ENCODE data around the gene OR10G8. TPM values are rescaled to one million over a fixed set of nuclear protein-coding genes. Genes with fewer than 3 reads are reported as not detected.

The OR10G8 gene
- total RNA-seq, 1 experiment from 2014 or later, result not detected

GRCh38 chr11:124069429-124070401, 43.1 kb downstream of the OR10G8 start:
- Histone ChIP-seq H3K9me2 (ENCODE audit: insufficient read depth) (no peaks in the 10 kb centered on the region), H3K4me2 (0 out of 2 replicates have a peak overlapping the region, but pooled peaks have one; percentile 15), H3K9me3 (ENCODE audit: insufficient read depth, low read depth) (no peaks in the 10 kb centered on the region), H3K79me2 (ENCODE audit: low read depth) (no peaks in the 10 kb centered on the region), H3F3A (ENCODE audit: insufficient read depth, low read depth) (no peaks in the 10 kb centered on the region), H3K4me1 (replicated peaks; ENCODE audit: insufficient read depth) (no peaks in the 10 kb centered on the region), H3K27me3 (ENCODE audit: insufficient read depth, low read depth) (peaks cover 10% of the 10 kb centered on the region; the same call in 1 of the 2 replicates), H3K27ac (no peak overlapping the region), H4K20me1 (ENCODE audit: insufficient read depth) (no peaks in the 10 kb centered on the region), H3K36me3 (ENCODE audit: low read depth) (no peaks in the 10 kb centered on the region), H3K4me3 (no peak overlapping the region), H2AFZ (no peak overlapping the region)
- peak; percentile 52; the same call in 1 of the 2 replicates for TF ChIP-seq CTCF (conservative IDR thresholded peaks at IDR 0.05)
- TF ChIP-seq EZH2 (IDR thresholded peaks at IDR 0.05; ENCODE audit: low read depth), result no peak
- BruUV-seq (replicated peaks), result no TSS peak
- intact Hi-C loops (cut with micrococcal nuclease; ENCODE audit: unreplicated experiment), result loop anchor here (5.0 kb wide), 2 partner anchors 518 to 768 kb away; no protein-coding TSS in a partner anchor
- DNase-seq, result peak in 1 of 2 experiments; percentile 17
- POLR2A ChIA-PET (ENCODE audit: unreplicated experiment), result interaction anchor here (0.8 kb wide), 1 partner anchor 8 kb away, joined by 8 read pairs; no protein-coding TSS in a partner anchor
- CTCF ChIA-PET, result interaction anchor here (0.8 kb wide), 1 partner anchor 333 kb away, joined by 4 read pairs; no protein-coding TSS in a partner anchor

- POLR2A ChIA-PET (ENCODE audit: unreplicated experiment), result no interaction called here
- H3K36me3 ChIP-seq (ENCODE audit: low read depth), result no peaks in the 10 kb centered on the region
- H3K9me2 ChIP-seq (ENCODE audit: insufficient read depth), result no peaks in the 10 kb centered on the region
- H3K4me2 ChIP-seq, result no peak overlapping the region
- no peaks in the 10 kb centered on the region for H3K79me2 ChIP-seq (ENCODE audit: low read depth)
- peak in 1 of 2 experiments; percentile 45 for DNase-seq
- no TSS peak for BruUV-seq (replicated peaks)
- CTCF ChIA-PET, result interaction anchor here (0.6 to 1.5 kb wide), 3 partner anchors 124 to 514 kb away, joined by 3 to 4 read pairs (median 3); no protein-coding TSS in a partner anchor
- no peak overlapping the region for H3K27ac ChIP-seq
- intact Hi-C loops (cut with micrococcal nuclease; ENCODE audit: unreplicated experiment), result loop anchor here (1.0 to 5.0 kb wide), 3 partner anchors 124 to 766 kb away; no protein-coding TSS in a partner anchor
- no peak overlapping the region for H2AFZ ChIP-seq
- H3K27me3 ChIP-seq (ENCODE audit: insufficient read depth, low read depth), result peaks cover 24% of the 10 kb centered on the region; the same call in 1 of the 2 replicates
- no peaks in the 10 kb centered on the region for H3F3A ChIP-seq (ENCODE audit: insufficient read depth, low read depth)
- no peak overlapping the region for H3K4me3 ChIP-seq
- no peak for TF ChIP-seq EZH2 (IDR thresholded peaks at IDR 0.05; ENCODE audit: low read depth)
- peak; percentile 85 for TF ChIP-seq CTCF (conservative IDR thresholded peaks at IDR 0.05)
- H3K9me3 ChIP-seq (ENCODE audit: insufficient read depth, low read depth), result no peaks in the 10 kb centered on the region
- no peaks in the 10 kb centered on the region for H3K4me1 ChIP-seq (replicated peaks; ENCODE audit: insufficient read depth)
- H4K20me1 ChIP-seq (ENCODE audit: insufficient read depth), result no peaks in the 10 kb centered on the region
Measured at GRCh38 chr11:124070915-124071622, 44.5 kb downstream of the OR10G8 start.

GRCh38 chr11:124071623-124071948, 45.0 kb downstream of the OR10G8 start:
- POLR2A ChIA-PET (ENCODE audit: unreplicated experiment), result no interaction called here
- no TSS peak for BruUV-seq (replicated peaks)
- H3F3A ChIP-seq (ENCODE audit: insufficient read depth, low read depth), result no peaks in the 10 kb centered on the region
- no peaks in the 10 kb centered on the region for H3K4me1 ChIP-seq (replicated peaks; ENCODE audit: insufficient read depth)
- DNase-seq, result no peak
- CTCF ChIA-PET, result interaction anchor here (0.6 to 1.5 kb wide), 4 partner anchors 123 to 765 kb away, joined by 3 to 8 read pairs (median 4); no protein-coding TSS in a partner anchor
- no peaks in the 10 kb centered on the region for H4K20me1 ChIP-seq (ENCODE audit: insufficient read depth)
- H3K27me3 ChIP-seq (ENCODE audit: insufficient read depth, low read depth), result peaks cover 29% of the 10 kb centered on the region
- no peak overlapping the region for H3K27ac ChIP-seq
- H3K36me3 ChIP-seq (ENCODE audit: low read depth), result no peaks in the 10 kb centered on the region
- no peaks in the 10 kb centered on the region for H3K9me2 ChIP-seq (ENCODE audit: insufficient read depth)
- no peak overlapping the region for H2AFZ ChIP-seq
- H3K9me3 ChIP-seq (ENCODE audit: insufficient read depth, low read depth), result no peaks in the 10 kb centered on the region
- H3K4me3 ChIP-seq, result no peak overlapping the region
- H3K4me2 ChIP-seq, result no peak overlapping the region
- TF ChIP-seq CTCF (conservative IDR thresholded peaks at IDR 0.05) (peak; percentile 60), EZH2 (IDR thresholded peaks at IDR 0.05; ENCODE audit: low read depth) (no peak)
- no peaks in the 10 kb centered on the region for H3K79me2 ChIP-seq (ENCODE audit: low read depth)
- intact Hi-C loops (cut with micrococcal nuclease; ENCODE audit: unreplicated experiment), result loop anchor here (1.0 to 5.0 kb wide), 3 partner anchors 124 to 766 kb away; no protein-coding TSS in a partner anchor
